Activated T-cell treated with anti-CD3 and anti-CD28 coated beads for 48 hours (primary cell): ENCODE measurements around the gene ACADVL.
A peak's percentile ranks its signal among the peaks of the same experiment; 100 is the strongest.
"Not testable (repeated sequence)": the region's sequence is repeated elsewhere in the genome, so short reads cannot be mapped to it uniquely, and the experiment has no call there.

ENCODE experiments used
- DNase-seq: peaks from one replicate; pipeline ENCODE4 v3.0.0-alpha.2; 2020; ENCODE audit warnings: low read depth

Gene ACADVL

DNA sequence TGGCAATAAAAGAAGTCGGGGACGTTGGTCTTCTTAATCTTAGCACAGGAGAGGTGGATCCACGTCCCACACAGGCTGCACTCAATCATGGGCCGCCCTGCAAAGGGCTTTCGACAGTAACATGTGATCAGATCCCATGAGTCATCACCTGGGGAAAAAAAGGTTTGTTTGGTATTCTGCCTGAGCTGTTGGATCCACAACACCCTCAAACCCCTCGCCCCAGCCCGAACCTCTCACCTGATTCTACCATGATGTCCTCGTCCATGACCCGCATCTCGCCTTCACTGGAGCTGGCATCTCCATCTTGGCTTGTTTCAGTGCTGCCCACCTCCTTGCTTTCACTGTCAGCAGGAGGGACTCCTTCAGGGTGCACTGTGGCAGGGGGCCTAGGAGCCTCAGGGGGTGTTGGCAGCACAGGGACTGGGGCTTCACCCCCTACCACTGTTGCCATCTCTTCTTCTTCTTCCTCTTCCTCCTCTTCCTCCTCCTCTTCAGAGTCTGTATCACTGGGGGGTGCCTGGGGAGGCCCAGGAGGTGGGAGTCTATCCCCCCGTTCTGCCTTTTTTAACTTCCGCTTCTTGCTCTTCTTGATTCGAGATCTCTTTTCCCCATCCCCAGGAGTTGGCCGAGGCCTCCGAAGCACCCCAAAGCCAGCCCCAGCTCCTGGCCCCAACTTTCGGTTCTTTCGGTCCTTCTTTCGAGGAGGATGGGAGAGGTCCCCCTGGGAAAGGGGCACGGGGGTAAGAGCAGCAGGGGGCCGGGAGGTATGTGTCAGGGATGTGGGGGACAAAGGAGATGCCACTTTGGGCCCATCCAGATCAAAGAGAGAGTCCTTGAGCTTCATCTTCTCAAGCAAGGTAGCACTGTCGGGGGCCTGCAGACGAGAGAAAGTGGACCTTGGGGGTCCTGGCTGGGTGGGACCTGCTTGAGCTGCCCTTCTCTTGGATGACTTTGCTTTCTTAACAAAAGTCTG, 16.2 kb downstream of the ACADVL start:
- no peak for DNase-seq

DNA sequence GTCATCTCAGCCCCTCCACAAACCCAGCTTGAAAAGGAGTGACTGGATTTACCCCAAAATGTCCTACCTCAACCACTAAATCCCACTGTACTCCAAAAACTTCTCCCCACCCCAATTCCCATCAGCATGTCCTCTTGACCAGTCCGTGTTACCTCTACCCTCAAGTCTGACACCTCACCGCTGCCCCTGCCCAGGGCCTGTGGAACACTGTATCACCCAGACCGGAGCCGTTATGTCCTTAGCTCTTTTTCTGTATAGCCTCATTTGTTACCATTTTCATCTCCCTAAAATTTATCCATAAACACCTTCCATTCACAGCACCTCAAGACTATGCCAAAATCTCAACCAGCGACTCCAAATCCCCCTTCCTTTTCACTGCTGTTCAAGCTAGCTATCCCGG, 17.1 kb downstream of the ACADVL start:
- no peak for DNase-seq

- DNase-seq = no peak
Measured at GRCh38 chr17:7237266-7237760, 17.6 kb downstream of the ACADVL start.

DNA sequence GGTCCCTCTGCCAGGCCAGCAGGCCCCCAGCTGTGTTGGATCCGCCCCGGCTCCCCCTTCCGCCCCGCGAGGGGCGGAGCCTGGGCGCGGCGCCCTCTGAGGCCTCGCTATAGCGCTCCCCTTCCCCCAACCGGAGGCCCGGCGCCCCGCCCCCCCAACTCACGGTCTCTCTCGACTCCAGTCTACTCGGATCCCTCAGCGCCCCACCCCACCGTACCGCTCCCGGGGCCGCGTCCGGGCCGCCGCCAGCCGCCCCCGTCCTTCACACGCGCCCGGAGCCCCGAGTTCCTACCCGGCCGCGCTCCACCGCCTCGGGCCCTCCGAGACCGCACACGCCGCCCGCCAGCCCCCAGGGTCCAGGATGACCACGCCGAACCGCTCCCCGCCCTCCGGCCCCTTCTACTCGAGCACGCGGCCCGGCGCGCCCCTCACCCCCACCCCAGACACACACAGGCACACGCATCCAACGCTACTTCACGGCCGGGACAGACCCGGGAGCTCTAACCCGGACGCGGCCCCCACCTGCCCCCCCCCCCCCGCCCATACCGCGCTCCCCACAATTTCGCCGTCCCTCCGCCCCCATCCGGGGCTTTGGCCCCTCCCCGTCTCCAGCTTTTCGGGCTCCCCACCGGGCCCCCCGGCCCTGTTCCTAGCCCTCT, 18.2 kb downstream of the ACADVL start:
- peak; percentile 81 for DNase-seq

DNA sequence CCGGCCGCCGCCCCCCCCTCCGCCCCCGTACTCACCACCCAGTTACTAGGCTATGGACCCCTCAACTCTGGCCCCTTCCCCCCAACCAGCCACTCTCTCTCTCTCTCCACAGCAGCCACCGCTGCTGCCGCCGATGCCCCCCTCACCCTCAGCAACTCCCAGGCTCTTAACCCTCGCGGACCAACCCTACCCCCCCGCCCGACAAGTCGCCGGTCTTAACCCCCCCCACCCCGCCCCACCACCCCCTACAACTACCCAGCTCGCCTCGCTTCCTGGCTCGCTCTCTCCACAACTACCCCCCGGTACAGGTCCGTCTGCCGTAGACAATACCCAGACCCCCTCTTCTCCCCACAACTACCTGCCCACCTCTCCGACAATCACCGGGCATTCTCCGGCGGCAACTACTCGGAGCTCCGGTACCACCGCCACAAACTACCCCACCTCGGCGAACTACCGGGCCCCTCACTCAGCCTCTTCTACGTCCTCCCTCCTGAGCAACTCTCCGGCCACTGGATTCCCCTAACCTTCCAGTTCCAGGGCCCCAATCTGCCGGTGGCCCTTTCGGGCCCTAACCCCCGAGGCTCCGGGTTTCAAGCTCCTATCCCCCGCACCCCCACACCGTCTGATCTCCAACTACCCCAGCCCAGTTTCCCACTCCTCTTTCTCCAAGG, 18.8 kb downstream of the ACADVL start:
- DNase-seq = no peak

- DNase-seq = peak; percentile 97
Measured at GRCh38 chr17:7239091-7240027, 19.6 kb downstream of the ACADVL start, which contains the start of gene PHF23. Gene PHF23, minus strand, starts transcription at chr17:7239457. Its CDS starts 178 bp downstream, at chr17:7239279.

DNA sequence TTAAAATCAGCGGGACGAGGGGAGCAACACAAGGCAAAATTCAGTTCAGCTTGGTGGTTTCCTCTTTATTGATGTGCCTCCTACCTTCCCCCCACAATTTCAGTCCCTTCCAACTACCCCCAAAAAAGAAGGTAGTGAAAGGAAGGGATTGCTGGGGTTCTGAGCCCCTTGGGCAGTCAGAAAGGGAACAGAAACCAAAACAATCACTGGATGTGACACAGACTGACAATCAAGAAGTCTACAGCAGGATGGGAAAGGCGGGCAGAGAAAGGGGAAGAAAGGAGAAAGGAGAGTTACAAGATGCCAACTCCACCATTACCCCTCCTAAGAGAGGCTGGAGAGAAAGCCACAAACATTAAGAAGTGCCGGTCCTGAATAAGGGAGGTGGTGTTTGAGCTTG, 20.6 kb downstream of the ACADVL start:
- no peak for DNase-seq

- DNase-seq = no peak
Measured at GRCh38 chr17:7241090-7241733, 21.5 kb downstream of the ACADVL start.

- peak; percentile 87 for DNase-seq
Measured at GRCh38 chr17:7241783-7242716, 22.3 kb downstream of the ACADVL start, which contains the start of gene GABARAP. Gene GABARAP, minus strand, starts transcription at chr17:7242449. Its CDS starts 119 bp downstream, at chr17:7242330.

- peak; percentile 85 for DNase-seq
Measured at GRCh38 chr17:7242717-7243452, 23.1 kb downstream of the ACADVL start.

GRCh38 chr17:7243453-7243729, 23.7 kb downstream of the ACADVL start:
- no peak for DNase-seq

DNA sequence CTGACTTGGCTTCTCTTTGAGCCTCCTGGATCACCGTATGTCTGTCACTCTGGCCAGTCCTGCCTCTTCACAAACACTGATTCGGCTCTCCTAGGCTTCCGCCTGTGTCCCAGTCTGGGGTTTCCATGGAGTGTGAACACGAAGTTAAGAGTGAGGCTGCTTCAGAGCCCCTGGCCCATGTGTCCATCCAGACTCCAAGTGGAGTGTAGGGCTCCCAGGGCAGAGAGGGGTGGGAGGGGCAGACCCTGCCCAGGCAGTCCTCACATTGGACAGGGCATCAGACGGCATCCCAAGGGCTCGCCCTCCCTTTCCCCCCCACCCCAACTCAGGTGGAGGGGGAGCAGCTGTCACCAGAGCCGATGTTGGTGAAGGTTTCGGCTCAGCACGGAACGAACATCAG, 24.1 kb downstream of the ACADVL start:
- not testable (repeated sequence) for DNase-seq

DNA sequence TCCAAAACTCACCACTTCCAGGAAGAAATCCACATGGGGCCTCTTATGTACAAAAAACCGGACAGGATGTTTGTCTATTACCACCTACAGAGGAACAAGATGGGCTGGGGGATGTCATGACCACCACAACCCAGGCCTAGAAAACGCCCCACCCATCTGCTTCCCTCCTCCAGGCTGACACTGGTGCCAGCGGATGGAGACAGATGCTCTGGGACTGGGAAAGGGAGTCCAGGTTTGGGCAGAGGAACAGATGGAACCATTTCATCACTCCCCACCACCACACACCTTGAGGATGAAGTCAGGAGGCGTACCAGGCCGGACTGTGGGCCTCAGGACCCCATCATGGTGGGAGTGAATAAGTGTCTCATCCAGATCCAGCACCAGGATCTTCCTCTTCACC, 27.0 kb downstream of the ACADVL start:
- no peak for DNase-seq

DNA sequence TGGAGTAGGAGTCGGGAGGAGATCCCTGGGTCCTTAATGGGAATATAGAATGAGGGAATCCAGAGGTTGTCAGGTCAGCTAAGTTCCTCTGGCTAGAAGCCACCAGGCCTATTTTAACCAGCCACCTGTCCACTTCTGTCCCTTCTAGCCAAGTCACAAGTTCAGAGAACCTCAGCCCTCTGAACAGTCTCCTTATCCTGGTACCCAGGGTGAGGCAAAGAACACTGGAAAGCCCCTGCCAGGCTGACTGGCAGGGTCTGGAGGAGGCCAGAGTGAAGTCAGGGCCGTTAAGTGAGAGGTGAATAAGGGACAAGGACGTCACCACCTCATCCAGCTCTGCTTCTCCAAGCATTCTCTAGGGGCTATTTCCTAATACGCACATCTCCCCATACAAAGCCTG, 29.1 kb downstream of the ACADVL start:
- no peak for DNase-seq

DNA sequence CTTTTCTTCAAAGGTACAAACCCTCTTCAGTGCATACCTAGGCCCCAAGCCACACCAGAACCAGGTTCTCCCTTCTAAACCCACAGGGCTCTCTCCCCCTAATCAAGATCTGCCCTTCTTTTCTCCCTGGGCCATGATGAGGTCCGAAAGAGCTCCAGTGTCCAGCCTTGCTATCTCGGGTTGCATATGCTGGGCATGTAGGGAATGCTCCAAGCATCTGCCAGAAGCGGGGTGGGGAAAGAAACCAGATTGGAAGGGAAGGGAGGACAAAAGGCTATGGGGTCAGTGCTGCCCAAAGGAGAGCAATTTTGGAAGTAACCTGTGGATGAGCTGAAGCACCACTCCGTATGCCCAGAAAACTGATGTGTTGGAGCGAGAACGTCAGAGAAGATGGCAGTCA, 29.5 kb downstream of the ACADVL start:
- DNase-seq = no peak

GRCh38 chr17:7249830-7250229, 30.1 kb downstream of the ACADVL start:
- DNase-seq = no peak

- no peak for DNase-seq
Measured at GRCh38 chr17:7250695-7251627, 31.2 kb downstream of the ACADVL start.

DNA sequence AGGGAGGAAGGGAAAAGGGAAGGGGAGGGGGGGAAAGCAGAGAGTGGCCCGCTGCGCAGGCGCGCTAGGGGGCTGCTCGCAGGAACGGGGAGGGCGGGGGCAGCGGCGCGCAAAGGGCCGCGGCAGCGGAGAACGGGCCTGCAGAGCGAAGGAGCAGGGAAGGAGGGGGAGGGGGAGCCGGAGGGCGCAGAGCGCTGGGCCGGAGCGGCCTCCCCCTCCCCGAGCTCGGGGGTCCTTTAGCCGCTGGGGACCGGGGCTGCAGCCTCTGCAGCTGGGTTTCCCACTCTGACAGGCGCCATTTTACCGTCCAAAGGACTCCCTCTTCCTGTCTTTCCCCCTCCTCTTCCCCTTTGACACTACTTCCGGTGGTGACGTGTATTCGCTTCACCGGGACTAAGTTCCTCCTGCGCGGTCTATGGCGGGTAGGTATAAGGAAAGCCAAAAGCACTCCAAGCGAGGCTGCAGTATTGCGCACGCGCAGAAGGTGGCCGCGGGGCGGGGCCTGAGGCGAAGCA, 32.0 kb downstream of the ACADVL start, which contains the start of gene CTDNEP1:
CTDNEP1 (minus strand) TSS at position 74 of the 515 bp plus-strand sequence. CDS start 438 bp downstream, outside the sequence.
- peak; percentile 97 for DNase-seq
